Trophoblast cell (in vitro differentiated cells and primary cell): ENCODE measurements around the gene NOLC1.

Experiments
- DNase-seq, 2 donors: peaks; one replicate each; pipeline ENCODE4 v3.0.0-alpha.2; 2016
- H2AFZ ChIP-seq: 2 replicates; pipeline ENCODE4 v1.6.1; 2013; ENCODE audit warnings: low read length, moderate library complexity, mild to moderate bottlenecking; ENCODE audit not compliant: insufficient read depth, poor library complexity
- H2AK5ac ChIP-seq: 2 replicates; pipeline ENCODE4 v1.6.1; 2013; ENCODE audit warnings: mild to moderate bottlenecking, low read length
- H2BK120ac ChIP-seq: 2 replicates; pipeline ENCODE4 v1.6.1; 2013; ENCODE audit warnings: low read length, mild to moderate bottlenecking, moderate library complexity; ENCODE audit not compliant: insufficient read depth, poor library complexity
- H2BK12ac ChIP-seq: 2 replicates; pipeline ENCODE4 v1.6.1; 2013; ENCODE audit warnings: mild to moderate bottlenecking, low read length, moderate library complexity
- H2BK5ac ChIP-seq: 2 replicates; pipeline ENCODE4 v1.6.1; 2013; ENCODE audit warnings: low read length, low read depth, moderate library complexity, mild to moderate bottlenecking; ENCODE audit not compliant: poor library complexity
- H3K14ac ChIP-seq: 2 replicates; pipeline ENCODE4 v1.6.1; 2013; ENCODE audit warnings: mild to moderate bottlenecking, low read length
- H3K18ac ChIP-seq: 2 replicates; pipeline ENCODE4 v1.6.1; 2013; ENCODE audit warnings: mild to moderate bottlenecking, low read length
- H3K23ac ChIP-seq: 2 replicates; pipeline ENCODE4 v1.6.1; 2013; ENCODE audit warnings: low read length
- H3K27ac ChIP-seq: 2 replicates; pipeline ENCODE4 v1.5.1; 2013; ENCODE audit warnings: low read depth, mild to moderate bottlenecking, inconsistent platforms, low read length, moderate library complexity
- H3K27me3 ChIP-seq: 2 replicates; pipeline ENCODE4 v1.6.1; 2013; ENCODE audit warnings: inconsistent platforms, mild to moderate bottlenecking, low read length, moderate library complexity; ENCODE audit not compliant: insufficient read depth
- H3K36me3 ChIP-seq, 2 experiments: 1 replicate in 1 of 2; 2 replicates in 1 of 2; pipeline ENCODE4 v1.6.1; 2013; ENCODE audit warnings: low read length in 2 of 2, mild to moderate bottlenecking in 2 of 2, moderate library complexity in 1 of 2; ENCODE audit not compliant: insufficient read depth in 2 of 2, control insufficient read depth in 1 of 2
- H3K4ac ChIP-seq: 2 replicates; pipeline ENCODE4 v1.6.1; 2013; ENCODE audit warnings: low read depth, mild to moderate bottlenecking, low read length, moderate library complexity
- H3K4me1 ChIP-seq, 2 experiments: 1 replicate in 1 of 2; 2 replicates in 1 of 2; pipeline ENCODE4 v1.6.1; 2013; ENCODE audit warnings: low read length in 2 of 2, mild to moderate bottlenecking in 2 of 2, moderate library complexity in 1 of 2; ENCODE audit not compliant: insufficient read depth in 2 of 2, control insufficient read depth in 1 of 2
- H3K4me2 ChIP-seq: 2 replicates; pipeline ENCODE4 v1.6.1; 2013; ENCODE audit warnings: inconsistent platforms, mild to moderate bottlenecking, low read length, moderate library complexity
- H3K4me3 ChIP-seq: 2 replicates; pipeline ENCODE4 v1.5.1; 2013; ENCODE audit warnings: mild to moderate bottlenecking, low read depth, low read length, inconsistent platforms
- H3K79me1 ChIP-seq: one replicate; pipeline ENCODE4 v1.6.1; 2013; ENCODE audit warnings: low read length
- H3K79me2 ChIP-seq: 2 replicates; pipeline ENCODE4 v1.6.1; 2013; ENCODE audit warnings: low read length, mild to moderate bottlenecking; ENCODE audit not compliant: control insufficient read depth, insufficient read depth, poor library complexity
- H3K9ac ChIP-seq: 2 replicates; pipeline ENCODE4 v1.6.1; 2013; ENCODE audit warnings: mild to moderate bottlenecking, low read length
- H3K9me3 ChIP-seq: 2 replicates; pipeline ENCODE4 v1.6.1; 2013; ENCODE audit warnings: low read depth, mild to moderate bottlenecking, control low read depth, inconsistent platforms, low read length; ENCODE audit not compliant: insufficient read depth
- H4K12ac ChIP-seq: 2 replicates; pipeline ENCODE4 v1.6.1; 2013; ENCODE audit warnings: low read depth, mild to moderate bottlenecking, low read length, moderate library complexity
- H4K8ac ChIP-seq: 2 replicates; pipeline ENCODE4 v1.6.1; 2013; ENCODE audit warnings: low read depth, mild to moderate bottlenecking, low read length, moderate library complexity
- H4K91ac ChIP-seq: one replicate; pipeline ENCODE4 v1.6.1; 2013; ENCODE audit warnings: low read depth, mild to moderate bottlenecking, low read length, moderate library complexity
- WGBS: extraction: QIAGEN DNeasy Blood & Tissue Kit; methylation state at CpG from one replicate; pipeline ENCODE4 v1.1.7; 2013; ENCODE audit warnings: missing lambda C conversion rate; ENCODE audit not compliant: insufficient read length, insufficient coverage; ENCODE audit errors: extremely low coverage; 5-methylcytosine and 5-hydroxymethylcytosine counted together

The NOLC1 gene

GRCh38 chr10:102111276-102111675, 40.9 kb upstream of the NOLC1 start:
- no peak overlapping the region for H3K9ac ChIP-seq
- no peak overlapping the region for H2BK5ac ChIP-seq
- no peak overlapping the region for H4K12ac ChIP-seq
- H3K27me3 ChIP-seq: no peaks in the 10 kb centered on the region
- H2BK120ac ChIP-seq: no peak overlapping the region
- H4K91ac ChIP-seq: no peak overlapping the region
- H3K79me1 ChIP-seq: peaks cover 10% of the 10 kb centered on the region
- no peak overlapping the region for H2AK5ac ChIP-seq
- no peak overlapping the region for H3K23ac ChIP-seq
- no peak overlapping the region for H3K4me2 ChIP-seq
- no peaks in the 10 kb centered on the region for H3K9me3 ChIP-seq
- no CpG with 5 or more reads among the region's 12 CpGs for WGBS
- no peak overlapping the region for H2BK12ac ChIP-seq
- H3K14ac ChIP-seq: no peak overlapping the region
- peaks cover 50 to 54% of the 10 kb centered on the region in 2 experiments for H3K36me3 ChIP-seq
- H3K4ac ChIP-seq: no peak overlapping the region
- no peak for DNase-seq
- H4K8ac ChIP-seq: no peak overlapping the region
- H3K18ac ChIP-seq: no peak overlapping the region
- H3K79me2 ChIP-seq: peaks cover 25% of the 10 kb centered on the region
- H2AFZ ChIP-seq: no peak overlapping the region
- no peak overlapping the region for H3K27ac ChIP-seq
- H3K4me3 ChIP-seq: no peak overlapping the region
- peaks cover 17 to 20% of the 10 kb centered on the region in 2 experiments for H3K4me1 ChIP-seq

GRCh38 chr10:102112210-102112817, 39.9 kb upstream of the NOLC1 start:
- no peak overlapping the region for H3K18ac ChIP-seq
- H3K9ac ChIP-seq: no peak overlapping the region
- H2BK120ac ChIP-seq: no peak overlapping the region
- H2AK5ac ChIP-seq: no peak overlapping the region
- H3K4me2 ChIP-seq: peak overlapping the region; percentile 93
- H4K91ac ChIP-seq: no peak overlapping the region
- H3K36me3 ChIP-seq: peaks cover 41 to 44% of the 10 kb centered on the region in 2 experiments
- no peak overlapping the region for H2BK12ac ChIP-seq
- no peak overlapping the region for H2BK5ac ChIP-seq
- DNase-seq: no peak
- H3K23ac ChIP-seq: no peak overlapping the region
- H4K12ac ChIP-seq: no peak overlapping the region
- H2AFZ ChIP-seq: no peak overlapping the region
- H3K4ac ChIP-seq: peak overlapping the region; percentile 95
- no peak overlapping the region for H3K14ac ChIP-seq
- peaks cover 31% of the 10 kb centered on the region for H3K79me2 ChIP-seq
- WGBS: no CpG with 5 or more reads among the region's 3 CpGs
- H3K27me3 ChIP-seq: no peaks in the 10 kb centered on the region
- no peak overlapping the region for H3K4me3 ChIP-seq
- peaks cover 21 to 30% of the 10 kb centered on the region in 2 experiments for H3K4me1 ChIP-seq
- H4K8ac ChIP-seq: no peak overlapping the region
- H3K27ac ChIP-seq: no peak overlapping the region
- no peaks in the 10 kb centered on the region for H3K9me3 ChIP-seq
- H3K79me1 ChIP-seq: peaks cover 14% of the 10 kb centered on the region

GRCh38 chr10:102113261-102113955, 38.8 kb upstream of the NOLC1 start:
- H3K27ac ChIP-seq: no peak overlapping the region
- H3K36me3 ChIP-seq: peaks cover 33 to 35% of the 10 kb centered on the region in 2 experiments
- H2AFZ ChIP-seq: peak overlapping the region; percentile 17
- no peak overlapping the region for H2AK5ac ChIP-seq
- H2BK12ac ChIP-seq: no peak overlapping the region
- peak overlapping the region; percentile 28 for H3K14ac ChIP-seq
- H2BK120ac ChIP-seq: no peak overlapping the region
- H3K9ac ChIP-seq: peak overlapping the region; percentile 97
- no CpG with 5 or more reads among the region's 7 CpGs for WGBS
- H4K12ac ChIP-seq: no peak overlapping the region
- H3K27me3 ChIP-seq: no peaks in the 10 kb centered on the region
- H3K4me3 ChIP-seq: peak overlapping the region; percentile 93
- H3K79me2 ChIP-seq: peaks cover 40% of the 10 kb centered on the region
- H3K4ac ChIP-seq: peak overlapping the region; percentile 95
- H3K79me1 ChIP-seq: peaks cover 22% of the 10 kb centered on the region
- no peak overlapping the region for H3K23ac ChIP-seq
- no peak overlapping the region for H2BK5ac ChIP-seq
- H4K91ac ChIP-seq: no peak overlapping the region
- H3K4me1 ChIP-seq: peaks cover 31 to 41% of the 10 kb centered on the region in 2 experiments
- H4K8ac ChIP-seq: peak overlapping the region; percentile 25
- H3K18ac ChIP-seq: peak overlapping the region; percentile 72
- no peaks in the 10 kb centered on the region for H3K9me3 ChIP-seq
- DNase-seq: peak; percentile 37 to 59
- H3K4me2 ChIP-seq: peak overlapping the region; percentile 93

- Histone ChIP-seq H2AK5ac (peak overlapping the region; percentile 51), H3K14ac (peak overlapping the region; percentile 69), H3K23ac (no peak overlapping the region), H2BK120ac (peak overlapping the region; percentile 37), H3K27me3 (no peaks in the 10 kb centered on the region), H3K9me3 (no peaks in the 10 kb centered on the region), H4K12ac (peak overlapping the region; percentile 43), H3K4me3 (peak overlapping the region; percentile 93), H3K4me2 (peak overlapping the region; percentile 93), H3K79me2 (peaks cover 46% of the 10 kb centered on the region), H4K91ac (peak overlapping the region; percentile 78), H3K36me3 (peaks cover 26 to 27% of the 10 kb centered on the region in 2 experiments), H3K9ac (peak overlapping the region; percentile 97), H3K27ac (peak overlapping the region; percentile 39), H2BK12ac (peak overlapping the region; percentile 2), H3K79me1 (peaks cover 23% of the 10 kb centered on the region), H2AFZ (peak overlapping the region; percentile 37), H2BK5ac (peak overlapping the region; percentile 42), H3K4me1 (peaks cover 38 to 47% of the 10 kb centered on the region in 2 experiments), H4K8ac (peak overlapping the region; percentile 56), H3K18ac (peak overlapping the region; percentile 83), H3K4ac (peak overlapping the region; percentile 95)
- no peak for DNase-seq
- WGBS: no CpG with 5 or more reads among the region's 45 CpGs
These were observed 38.0 kb upstream of the NOLC1 start for GRCh38 chr10:102113956-102114857.
